Hematopoietic multipotent progenitor cell treated with erythropoietin and hydrocortisone succinate and interleukin-3 and kit ligand, for 17 days (in vitro differentiated cells): Measurements from ENCODE around the gene KCNK1.

Experiments
- DNase-seq: peaks from one replicate; pipeline ENCODE4 v3.0.0-alpha.2; 2015; ENCODE audit warnings: low spot score

The KCNK1 gene

DNA sequence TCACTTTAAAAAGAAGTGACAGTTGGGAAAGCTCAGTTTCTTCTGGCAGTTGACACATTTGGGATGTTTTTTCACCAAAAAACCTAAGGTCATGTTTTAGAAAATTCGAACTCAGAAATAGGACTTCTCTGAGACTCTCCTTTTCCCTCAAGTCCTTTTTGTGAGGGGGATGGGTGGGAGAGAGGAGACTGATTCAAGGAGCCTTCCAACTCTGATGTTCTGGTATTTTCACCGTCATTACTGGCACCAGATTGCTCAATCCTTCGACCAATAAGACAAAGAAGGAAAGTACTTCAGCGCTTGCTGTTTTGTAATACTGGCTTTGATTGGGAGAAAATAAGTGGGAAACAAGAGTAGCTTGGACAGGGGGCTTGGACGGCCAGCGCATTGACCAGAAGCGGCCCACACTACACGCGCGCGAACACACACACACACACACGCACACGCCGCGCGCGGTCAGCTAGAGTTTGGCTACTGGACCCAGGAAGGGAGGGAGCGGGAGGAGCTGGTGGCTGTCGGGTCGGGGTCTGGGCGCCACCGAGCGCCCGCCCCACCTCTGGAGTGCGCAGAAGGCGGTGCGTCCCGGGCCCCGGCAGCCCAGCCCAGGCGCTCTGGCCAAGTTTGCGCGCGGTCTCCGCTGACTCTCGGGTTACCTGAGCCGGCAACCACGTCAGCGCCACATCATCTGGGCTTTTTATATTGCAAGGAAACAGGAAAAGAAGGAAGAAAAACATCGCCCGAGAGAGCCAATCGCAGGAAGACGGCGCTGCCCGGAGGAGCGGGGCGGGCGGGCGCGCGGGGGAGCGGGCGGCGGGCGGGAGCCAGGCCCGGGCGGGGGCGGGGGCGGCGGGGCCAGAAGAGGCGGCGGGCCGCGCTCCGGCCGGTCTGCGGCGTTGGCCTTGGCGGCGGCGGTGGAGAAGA is at the start of gene KCNK1:
KCNK1 (plus strand) TSS at position 855 of the 921 bp plus-strand sequence; CDS start at position 921, 66 bp downstream.
- DNase-seq, result no peak

DNA sequence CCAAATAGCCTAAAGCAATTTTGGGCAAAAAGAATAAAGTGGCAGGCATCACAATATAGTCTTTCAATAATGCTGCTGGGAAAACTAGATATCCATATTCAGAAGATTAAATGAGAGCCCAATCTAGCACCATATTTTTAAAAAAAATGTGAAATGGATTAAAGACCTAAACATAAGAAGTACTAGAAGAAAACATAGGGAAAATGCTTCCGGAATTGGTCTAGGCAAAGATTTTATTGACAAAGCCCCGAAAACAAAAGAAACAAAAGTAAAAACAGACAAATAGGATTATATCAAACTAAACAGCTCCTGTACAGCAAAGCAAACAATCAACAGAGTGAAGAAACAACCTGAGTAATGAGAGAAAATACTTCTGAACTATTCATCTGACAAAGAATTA is 48.6 kb upstream of the KCNK1 start:
- DNase-seq, result no peak

DNA sequence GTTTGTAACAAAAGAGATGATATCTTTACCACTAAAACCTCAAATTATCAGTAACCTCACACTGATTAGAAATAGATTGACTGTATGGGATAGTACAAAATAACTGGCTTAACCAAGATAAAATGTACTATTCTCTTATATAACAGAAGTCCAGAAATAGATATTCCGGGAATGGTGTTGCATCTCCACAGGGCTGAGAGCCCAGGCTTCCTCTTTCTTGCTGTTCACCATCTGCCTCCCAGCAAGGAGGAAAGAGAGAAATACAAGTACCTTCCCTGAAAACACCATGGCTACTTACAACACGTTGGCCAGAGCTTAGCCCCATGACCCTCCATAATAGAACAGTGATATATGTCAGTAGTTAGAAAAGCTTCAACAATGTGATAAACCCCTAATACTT is 47.0 kb upstream of the KCNK1 start:
- DNase-seq, result no peak

DNA sequence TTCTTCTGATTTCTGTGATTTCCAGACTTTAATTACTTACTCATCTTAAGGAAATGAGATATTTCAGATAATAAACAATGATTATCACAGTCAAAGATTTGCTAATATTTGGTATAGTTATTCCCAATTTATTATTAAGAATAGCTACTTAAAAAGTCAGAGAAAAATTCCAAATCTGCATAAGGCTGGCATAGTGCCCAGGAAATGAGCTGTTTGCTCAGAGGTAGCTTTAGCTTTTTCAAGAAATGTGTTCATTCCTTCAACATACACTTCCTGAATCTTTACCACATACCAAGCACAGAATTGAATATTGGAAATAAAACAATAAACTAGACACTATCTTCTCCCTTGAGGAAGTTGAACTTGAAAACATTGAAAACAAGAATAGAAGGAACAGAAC is 44.3 kb upstream of the KCNK1 start:
- DNase-seq, result no peak

DNA sequence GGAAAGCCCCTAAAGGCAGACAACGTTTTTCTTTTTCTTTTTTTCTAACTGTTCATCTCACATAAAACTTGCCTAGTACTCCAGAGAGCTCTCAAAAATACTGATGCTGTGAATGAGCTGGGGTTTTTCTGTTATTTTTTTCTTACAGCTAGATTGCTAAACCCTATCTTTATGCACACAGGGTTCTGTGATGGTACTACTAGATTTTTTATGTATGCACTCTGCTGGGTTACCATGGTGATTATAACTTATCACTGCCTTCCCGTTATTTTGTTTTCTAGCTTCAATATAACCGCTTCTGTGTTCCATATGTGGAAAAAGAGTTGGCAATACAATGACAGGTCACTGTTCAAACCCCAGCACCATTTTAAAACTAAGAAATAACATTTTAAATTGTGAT is 43.7 kb upstream of the KCNK1 start:
- DNase-seq, result no peak

DNA sequence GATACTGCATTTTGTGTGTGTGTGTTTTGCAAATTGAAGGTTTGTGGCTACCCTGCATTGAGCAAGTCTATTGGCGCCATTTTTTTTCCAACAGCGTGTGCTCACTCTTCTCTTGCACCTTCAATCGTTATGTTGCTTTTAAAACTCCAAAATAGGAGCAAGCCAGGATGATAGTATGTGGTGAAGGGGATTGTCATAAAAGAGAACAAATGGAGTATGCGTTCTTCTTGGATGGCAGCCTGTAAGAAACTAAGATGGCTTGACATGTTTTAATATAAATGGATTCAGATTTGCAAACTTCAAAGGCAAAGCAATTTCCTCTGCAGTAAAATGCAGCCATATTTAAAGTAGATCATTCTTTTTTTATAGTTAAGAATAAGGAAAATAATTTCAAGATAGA is 43.2 kb upstream of the KCNK1 start:
- DNase-seq, result no peak

DNA sequence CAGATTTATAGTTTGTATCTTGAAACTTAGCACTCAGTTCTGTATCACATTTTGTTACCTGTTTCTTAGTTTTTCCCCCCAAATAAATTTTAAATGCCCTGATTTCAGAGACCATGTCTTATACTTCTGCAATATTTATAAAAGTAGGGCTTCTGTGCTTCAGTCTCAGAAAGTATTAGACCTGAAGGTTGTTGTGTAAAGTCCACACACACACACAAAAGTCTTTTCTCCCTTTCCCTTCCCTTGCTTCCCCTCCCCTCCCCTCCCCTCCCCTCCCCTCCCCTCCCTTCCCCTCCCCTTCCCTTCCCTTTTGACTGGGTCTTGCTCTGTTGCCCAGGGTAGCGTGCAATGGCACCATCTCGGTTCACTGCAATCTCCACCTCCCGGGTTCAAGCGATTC is 41.0 kb upstream of the KCNK1 start:
- no peak for DNase-seq

DNA sequence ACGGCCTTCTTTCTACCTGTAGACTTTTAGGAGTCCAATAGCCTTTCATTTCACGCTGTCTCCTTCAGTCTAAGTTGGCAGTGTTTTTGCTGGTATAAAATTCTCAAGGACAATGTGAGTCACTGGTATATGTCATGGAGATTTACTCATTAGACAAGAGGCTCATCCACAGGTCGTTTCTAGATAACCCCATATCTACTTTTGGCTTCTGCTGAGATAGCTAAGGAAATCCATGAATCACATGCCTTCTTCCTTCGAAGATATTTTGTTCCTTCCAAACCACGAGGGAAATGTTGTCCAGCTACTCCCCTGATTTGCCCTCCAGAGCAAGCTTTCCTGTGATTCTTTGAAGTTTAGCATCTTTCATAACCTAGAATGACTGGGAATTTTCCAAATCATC is 38.5 kb upstream of the KCNK1 start:
- no peak for DNase-seq

DNA sequence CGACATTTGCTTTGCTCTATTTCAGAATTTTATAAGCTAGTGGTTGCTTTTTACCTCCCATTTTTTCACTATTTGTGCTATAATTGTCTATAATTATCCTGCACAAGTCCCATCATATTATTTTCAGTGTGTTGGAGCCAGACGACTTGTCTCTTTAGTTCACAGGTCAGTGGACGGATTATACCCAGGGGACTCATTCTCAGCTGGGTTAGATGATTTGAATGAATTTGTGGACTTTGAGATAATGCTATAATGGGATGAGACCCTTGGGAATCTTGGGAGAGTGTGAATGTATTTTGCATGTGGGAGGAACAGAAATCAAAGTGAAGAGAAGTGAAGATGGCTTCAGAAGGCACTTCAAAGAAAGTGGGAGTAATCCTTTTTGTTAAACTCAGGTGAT is 31.5 kb upstream of the KCNK1 start:
- DNase-seq, result no peak

DNA sequence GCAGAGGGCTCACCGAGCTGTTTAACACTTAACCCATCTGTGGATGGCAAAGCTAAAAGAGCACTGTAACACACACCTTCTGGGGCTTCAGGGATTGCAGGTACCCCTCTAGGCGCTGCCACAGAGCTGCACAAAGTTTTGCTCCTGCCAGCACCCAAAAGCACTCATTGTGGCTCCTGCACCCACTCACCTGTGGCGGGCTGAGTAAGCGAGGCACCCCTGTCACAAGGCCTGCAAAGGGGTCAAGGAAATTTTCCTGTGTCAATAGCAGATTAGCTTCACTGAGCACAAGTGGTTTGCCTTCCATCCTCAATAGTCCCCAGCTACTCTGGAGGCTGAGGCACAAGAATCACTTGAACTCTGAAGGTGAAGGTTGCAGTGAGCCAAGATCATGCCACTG is 29.5 kb upstream of the KCNK1 start:
- DNase-seq, result no peak

DNA sequence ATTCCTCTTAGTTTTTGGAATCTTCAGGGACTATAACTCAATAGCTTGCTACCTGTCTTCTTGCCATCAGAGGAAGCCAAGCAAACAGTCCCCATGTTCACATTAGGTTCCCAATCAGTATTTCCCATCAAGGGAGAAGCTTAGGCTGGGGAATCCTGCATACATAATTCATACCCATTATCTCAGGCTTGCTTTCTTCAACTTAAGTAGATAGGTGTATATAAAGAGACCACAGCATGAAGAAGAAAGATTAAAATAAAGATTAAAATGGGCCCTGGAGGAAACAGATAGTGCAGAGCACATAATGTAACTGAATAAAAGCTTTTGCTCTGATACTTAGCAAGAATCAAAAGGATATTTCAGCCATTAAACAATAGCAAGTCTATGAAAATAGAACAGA is 29.0 kb upstream of the KCNK1 start:
- no peak for DNase-seq

DNA sequence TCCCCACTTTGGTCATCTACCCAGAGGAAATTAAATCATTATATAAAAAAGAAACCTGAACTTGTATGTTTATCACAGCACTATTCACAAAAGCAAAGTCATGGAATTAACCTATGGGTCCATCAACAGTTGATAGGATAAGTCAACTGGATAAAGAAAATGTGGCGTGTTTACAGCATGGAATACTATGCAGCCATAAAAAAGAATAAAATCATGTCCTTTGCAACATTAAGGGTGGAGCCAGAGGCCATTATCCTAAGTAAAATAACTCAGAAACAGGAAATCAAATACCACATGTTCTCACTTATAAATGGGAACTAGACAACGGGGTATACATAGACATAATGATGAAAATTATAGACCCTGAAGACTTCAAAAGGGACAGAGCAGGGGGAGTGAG is 27.6 kb upstream of the KCNK1 start:
- DNase-seq, result no peak

DNA sequence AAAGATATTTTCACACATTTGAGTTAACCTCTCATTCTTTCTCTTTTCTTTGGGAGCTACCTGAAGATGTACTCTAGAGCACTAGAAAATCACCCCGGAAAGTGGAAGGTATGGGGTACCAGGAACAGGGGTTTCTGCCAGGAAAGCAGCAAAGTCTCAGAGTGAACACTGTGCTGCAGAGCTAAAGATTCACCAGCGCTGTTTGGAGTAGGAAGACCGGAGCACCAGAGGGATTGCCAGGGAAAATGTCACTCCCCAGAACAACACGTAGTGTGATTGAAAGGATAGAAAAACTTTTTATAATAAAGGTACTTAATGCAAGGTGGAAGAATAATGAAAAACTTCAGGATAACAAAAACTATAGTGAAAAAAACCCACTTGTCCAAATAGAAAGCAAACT is 26.7 kb upstream of the KCNK1 start:
- no peak for DNase-seq

DNA sequence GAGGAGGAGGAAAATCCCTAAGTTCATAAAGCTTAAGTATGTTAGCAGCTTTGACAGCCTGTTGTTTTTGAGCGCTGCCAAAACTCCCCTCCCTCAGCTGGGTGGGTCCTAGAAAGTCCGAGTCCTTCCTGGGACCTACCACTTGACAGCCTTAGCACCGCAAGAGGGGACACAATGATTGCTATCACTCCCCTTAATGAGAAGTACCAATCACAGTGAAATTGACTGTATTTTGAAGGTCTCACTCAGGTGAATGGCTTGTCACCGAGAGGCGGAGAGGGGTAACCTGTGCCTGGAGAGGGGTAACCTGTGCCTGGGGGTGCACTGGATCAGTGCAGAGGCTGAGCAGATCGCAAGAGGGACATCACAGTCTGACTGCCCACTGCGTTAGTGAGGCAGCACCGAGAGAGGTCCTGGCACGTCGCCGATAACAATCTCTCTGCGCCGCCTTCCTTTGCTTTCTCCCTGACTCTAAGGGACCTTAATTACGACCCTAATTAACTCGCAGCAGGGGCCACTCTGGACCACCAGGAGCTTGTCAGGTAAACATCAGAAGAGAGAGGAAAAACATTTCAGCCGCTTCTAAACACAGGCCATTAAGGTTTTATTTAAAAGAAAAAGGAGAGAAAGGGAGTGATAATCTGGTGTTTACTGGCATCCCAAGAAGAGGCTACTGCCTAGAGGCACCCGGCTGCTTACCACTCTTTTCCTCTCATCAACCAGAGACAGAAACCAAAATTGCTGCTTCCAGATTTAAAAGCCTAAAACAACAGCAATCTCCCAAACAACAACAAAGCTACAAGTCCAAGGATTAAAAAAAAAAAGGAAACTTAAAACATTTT is 25.7 kb upstream of the KCNK1 start:
- DNase-seq, result no peak

DNA sequence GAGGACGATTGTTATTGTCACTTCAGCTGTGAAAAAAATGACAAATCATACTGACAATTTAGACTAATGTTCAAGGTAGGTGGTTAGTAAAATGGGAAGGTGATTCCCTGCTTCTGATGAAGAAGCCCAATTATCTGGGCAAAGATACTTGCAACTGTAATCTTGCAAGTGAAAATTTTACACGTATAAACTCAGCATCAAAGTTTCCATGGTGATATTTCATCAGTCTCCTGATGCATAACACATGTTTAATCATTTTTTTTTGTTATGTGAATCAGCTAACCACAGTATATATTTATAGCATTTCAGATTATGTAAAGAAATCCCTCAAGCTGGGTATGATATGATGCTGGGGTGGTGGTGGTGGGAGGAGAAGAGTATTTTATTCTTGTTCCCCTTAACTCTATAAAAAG is 16.4 kb upstream of the KCNK1 start:
- DNase-seq, result no peak

DNA sequence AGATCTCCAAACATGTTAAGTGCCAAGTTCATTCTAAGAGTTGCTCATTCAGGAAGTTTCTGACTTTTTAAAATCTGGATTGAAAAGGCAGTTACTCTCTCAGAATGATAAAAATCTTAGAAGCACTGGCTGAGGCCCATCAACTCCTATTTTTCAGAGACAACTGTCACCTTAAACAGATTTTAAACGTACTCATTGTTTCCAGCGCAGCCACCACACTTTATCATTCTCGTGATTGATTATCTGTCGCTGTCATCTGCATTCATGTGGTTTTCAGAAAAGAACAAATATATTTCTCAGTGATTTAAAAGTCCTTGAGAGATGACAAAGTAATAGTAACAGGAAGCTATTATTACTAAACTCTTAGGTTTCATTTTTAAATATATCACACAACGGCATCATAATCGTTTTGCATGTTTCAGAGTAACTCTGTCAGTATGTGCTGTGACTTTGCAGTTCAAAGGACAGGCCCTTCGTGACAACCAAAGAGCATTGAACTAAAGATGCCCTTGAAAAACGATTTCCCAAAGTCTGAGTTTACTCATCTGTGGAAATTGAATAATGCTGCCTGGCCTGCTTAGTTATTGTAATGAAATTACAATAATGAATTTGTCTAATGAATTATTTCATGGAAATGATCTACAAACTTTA is 14.9 kb upstream of the KCNK1 start:
- no peak for DNase-seq

DNA sequence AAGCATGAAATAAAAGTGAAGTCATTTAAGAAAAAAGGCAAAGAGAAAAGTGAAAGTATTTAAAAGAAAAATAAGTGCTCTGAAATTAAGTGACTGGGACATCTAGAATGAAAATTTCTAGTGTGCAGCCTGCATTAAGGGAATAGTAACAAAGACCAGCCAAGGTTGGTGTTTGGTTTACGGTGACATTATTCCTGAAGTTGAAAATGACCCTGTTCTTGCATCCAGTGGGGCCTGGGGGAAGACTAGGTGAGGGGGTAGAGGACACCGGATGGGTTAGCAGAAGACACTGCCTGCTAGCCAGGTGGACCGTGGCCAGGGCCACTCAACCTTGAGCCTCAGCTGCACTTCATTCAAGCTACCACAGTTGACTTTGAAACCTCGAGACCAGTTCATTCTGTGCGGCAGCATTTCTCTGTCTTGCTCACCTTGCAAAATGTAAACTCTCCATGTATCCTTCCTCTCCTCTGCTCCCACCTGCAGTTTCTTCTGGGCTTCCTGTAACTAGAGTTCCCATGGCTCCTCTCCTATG is 14.3 kb upstream of the KCNK1 start:
- no peak for DNase-seq

DNA sequence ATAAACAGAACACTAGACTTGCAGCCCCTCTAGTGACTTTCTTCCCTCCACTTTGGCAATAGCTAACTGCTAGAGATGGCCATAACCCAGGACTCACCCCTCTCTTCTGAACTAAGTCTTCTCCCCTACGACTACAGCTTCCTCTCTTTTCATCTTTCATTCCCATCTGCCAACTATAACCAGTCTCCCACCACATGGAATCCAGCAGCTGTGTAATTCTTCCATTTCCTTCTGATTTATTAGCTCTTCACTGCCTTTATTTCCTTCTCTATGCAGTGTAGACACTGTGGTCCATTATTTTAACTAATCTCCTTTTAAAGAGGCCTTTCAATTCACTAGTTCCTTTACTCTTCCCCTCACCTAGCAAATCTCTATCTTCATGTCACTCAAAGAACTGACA is 13.4 kb upstream of the KCNK1 start:
- DNase-seq, result no peak

DNA sequence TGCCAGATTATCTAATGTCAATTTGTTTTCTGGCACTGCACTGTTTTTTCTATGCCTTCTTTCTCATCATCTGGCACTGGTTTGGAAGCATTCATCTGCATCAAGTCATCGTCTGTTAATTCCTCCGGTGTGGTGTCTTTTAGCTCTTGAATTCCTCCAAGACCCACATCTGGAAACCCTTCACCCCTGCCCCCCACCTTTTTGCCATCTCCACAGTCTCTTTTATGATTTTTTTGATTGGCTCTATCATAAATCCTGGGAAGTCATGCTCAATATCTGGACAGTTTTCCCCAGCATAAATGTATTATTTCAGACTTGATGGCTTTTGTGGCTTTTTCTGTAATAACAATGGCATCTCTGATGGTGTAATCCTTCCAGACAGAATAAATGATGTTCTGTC is 10.4 kb upstream of the KCNK1 start:
- no peak for DNase-seq

DNA sequence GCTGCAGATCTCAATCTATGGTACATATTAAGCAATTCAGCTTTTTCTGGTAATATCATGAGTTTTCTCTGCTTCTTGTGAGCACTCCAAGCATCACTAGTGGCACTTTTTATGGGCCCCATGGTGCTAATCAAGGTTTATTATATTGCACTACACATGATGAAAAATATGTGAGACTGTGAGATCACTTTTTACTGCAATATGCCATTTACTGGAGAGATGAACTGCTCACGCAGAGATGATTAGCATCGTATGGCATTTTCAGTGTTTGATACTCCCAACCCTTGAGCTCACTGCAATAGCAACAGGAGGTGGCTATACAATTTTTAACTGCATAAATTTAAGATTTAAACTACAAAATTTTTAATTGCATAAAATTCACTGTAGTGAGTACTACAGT is 8.7 kb upstream of the KCNK1 start:
- DNase-seq, result no peak

DNA sequence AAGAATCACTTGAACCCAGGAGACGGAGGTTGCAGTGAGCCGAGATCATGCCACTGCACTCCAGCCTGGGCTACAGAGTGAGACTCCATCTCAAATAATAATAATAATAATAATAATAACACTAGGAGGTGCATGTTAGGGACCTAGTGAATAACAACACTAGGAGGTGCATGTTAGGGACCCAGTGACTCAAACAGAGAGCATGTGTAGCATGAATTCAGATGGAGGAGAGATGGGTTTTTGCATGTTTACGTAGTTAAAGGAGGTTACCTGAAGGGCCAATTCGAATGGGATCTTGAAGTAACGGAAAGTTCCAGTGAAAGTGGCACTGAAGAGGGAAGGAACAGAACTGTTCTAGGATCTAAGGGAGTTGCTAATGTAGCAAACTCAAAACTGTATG is 7.1 kb upstream of the KCNK1 start:
- DNase-seq, result no peak
